ENCODE measurements around the gene CLEC3B. TPM values are rescaled to one million over a fixed set of nuclear protein-coding genes. Genes with fewer than 3 reads are reported as not detected.
"Not testable (repeated sequence)": the region's sequence is repeated elsewhere in the genome, so short reads cannot be mapped to it uniquely, and the experiment has no call there.

Gene CLEC3B
- total RNA-seq, 4 donors from 2014 or later, result 137 to 819 (median 340) TPM

- DNase-seq (ENCODE audit: low spot score in 2 of 2), result no peak
- Histone ChIP-seq H3K36me3 (no peaks in the 10 kb centered on the region), H3K4me1 (peaks cover 0 to 32% (median 4%) of the 10 kb centered on the region in 4 donors), H3K27ac (no peak overlapping the region), H3K4me3 (no peak overlapping the region), H3K9me3 (no peaks in the 10 kb centered on the region), H3K27me3 (no peaks in the 10 kb centered on the region)
- no peak for TF ChIP-seq EP300 (IDR thresholded peaks at IDR 0.05)
- TF ChIP-seq POLR2A (IDR thresholded peaks at IDR 0.05), result no peak
- TF ChIP-seq CTCF (IDR thresholded peaks at IDR 0.05), result no peak
- 69 to 85% methylated on average over 6 of the region's 6 CpGs for WGBS, 2 donors
Observed at GRCh38 chr3:45051685-45052084, 25.6 kb downstream of the CLEC3B start.

- H3K36me3 ChIP-seq; H3K27me3 ChIP-seq; H3K27ac ChIP-seq; H3K9me3 ChIP-seq; DNase-seq (ENCODE audit: low spot score in 2 of 2); H3K4me3 ChIP-seq: not testable (repeated sequence)
- peaks cover 0 to 44% (median 8%) of the 10 kb centered on the region in 4 donors for H3K4me1 ChIP-seq
- WGBS, 2 donors, result 50 to 93% methylated on average over 1 of the region's 1 CpG
Observed at GRCh38 chr3:45053805-45054195, 27.7 kb downstream of the CLEC3B start.

- peak in 1 of 2 donors; percentile 55 for DNase-seq (ENCODE audit: low spot score in 2 of 2)
- Histone ChIP-seq H3K27me3 (no peaks in the 10 kb centered on the region), H3K4me3 (no peak overlapping the region), H3K27ac (peak overlapping the region in 2 of 4 donors; percentile 21 to 68), H3K36me3 (no peaks in the 10 kb centered on the region), H3K9me3 (no peaks in the 10 kb centered on the region), H3K4me1 (peaks cover 0 to 49% (median 11%) of the 10 kb centered on the region in 4 donors)
- WGBS, 2 donors, result 75% methylated on average over 3 of the region's 3 CpGs
- TF ChIP-seq POLR2A (IDR thresholded peaks at IDR 0.05) (no peak), EP300 (IDR thresholded peaks at IDR 0.05) (peak in 1 of 2 donors; percentile 57), CTCF (IDR thresholded peaks at IDR 0.05) (no peak)
Observed at GRCh38 chr3:45054196-45054857, 28.2 kb downstream of the CLEC3B start.

- peak in 1 of 2 donors; percentile 44 for TF ChIP-seq EP300 (IDR thresholded peaks at IDR 0.05)
- no peak for TF ChIP-seq POLR2A (IDR thresholded peaks at IDR 0.05)
- TF ChIP-seq CTCF (IDR thresholded peaks at IDR 0.05), result no peak
- H3K4me1 ChIP-seq, result peaks cover 0 to 52% (median 11%) of the 10 kb centered on the region in 4 donors
- H3K27me3 ChIP-seq, result no peaks in the 10 kb centered on the region
- DNase-seq (ENCODE audit: low spot score in 2 of 2), result no peak
- H3K36me3 ChIP-seq, result no peaks in the 10 kb centered on the region
- H3K4me3 ChIP-seq, result no peak overlapping the region
- H3K9me3 ChIP-seq, result no peaks in the 10 kb centered on the region
- WGBS, 2 donors, result 34 to 39% methylated on average over 2 of the region's 2 CpGs
- peak overlapping the region in 3 of 4 donors; percentile 12 to 68 (median 45) for H3K27ac ChIP-seq
Observed at GRCh38 chr3:45055032-45055410, 28.9 kb downstream of the CLEC3B start.

- Histone ChIP-seq H3K4me1 (peaks cover 0 to 58% (median 11%) of the 10 kb centered on the region in 4 donors), H3K9me3 (no peaks in the 10 kb centered on the region)
- WGBS, 2 donors, result 70 to 71% methylated on average over 7 of the region's 7 CpGs
Observed at GRCh38 chr3:45055411-45056143, 29.5 kb downstream of the CLEC3B start.

More at GRCh38 chr3:45055411-45056143, 29.5 kb downstream of the CLEC3B start:
- Histone ChIP-seq H3K27me3 (no peaks in the 10 kb centered on the region), H3K27ac (peak overlapping the region in 3 of 4 donors; percentile 12 to 68 (median 45)), H3K36me3 (no peaks in the 10 kb centered on the region), H3K4me3 (no peak overlapping the region)
- peak in 1 of 2 donors; percentile 38 for DNase-seq (ENCODE audit: low spot score in 2 of 2)
- TF ChIP-seq POLR2A (IDR thresholded peaks at IDR 0.05) (no peak), EP300 (IDR thresholded peaks at IDR 0.05) (no peak), CTCF (IDR thresholded peaks at IDR 0.05) (no peak)

Measured in tibial nerve (tissue), 4 donors.